H9 (cell line): ENCODE results near the gene OR1J1. TPM values are rescaled to one million over a fixed set of nuclear protein-coding genes. Genes with fewer than 3 reads are reported as not detected.

Experiments
- DNase-seq: peaks from one replicate; pipeline ENCODE4 v3.0.0-alpha.2; 2017
- H2AFZ ChIP-seq: one replicate; pipeline ENCODE4 v1.6.1; 2013; ENCODE audit warnings: mild to moderate bottlenecking, low read length, control low read depth, moderate library complexity
- H2AK5ac ChIP-seq: 2 replicates; pipeline ENCODE4 v1.6.1; 2013; ENCODE audit warnings: low read length, control low read depth, mixed read lengths; ENCODE audit not compliant: insufficient read length
- H2BK120ac ChIP-seq: one replicate; pipeline ENCODE4 v1.6.1; 2013; ENCODE audit warnings: low read depth, mild to moderate bottlenecking, low read length, control low read depth, inconsistent platforms; ENCODE audit not compliant: poor library complexity, severe bottlenecking
- H2BK12ac ChIP-seq: 2 replicates; pipeline ENCODE4 v1.6.1; 2013; ENCODE audit warnings: low read length, control low read depth, mixed read lengths, low read depth; ENCODE audit not compliant: insufficient read length
- H2BK15ac ChIP-seq: 2 replicates; pipeline ENCODE4 v1.6.1; 2013; ENCODE audit warnings: low read depth, low read length, control low read depth
- H2BK20ac ChIP-seq: one replicate; pipeline ENCODE4 v1.6.1; 2013; ENCODE audit warnings: low read depth, mild to moderate bottlenecking, low read length, control low read depth, inconsistent platforms; ENCODE audit not compliant: poor library complexity, severe bottlenecking
- H2BK5ac ChIP-seq: 2 replicates; pipeline ENCODE4 v1.6.1; 2013; ENCODE audit warnings: low read length, control low read depth, mixed read lengths; ENCODE audit not compliant: insufficient read length
- H3K14ac ChIP-seq: 2 replicates; pipeline ENCODE4 v1.6.1; 2013; ENCODE audit warnings: low read length, control low read depth; ENCODE audit not compliant: insufficient read depth
- H3K18ac ChIP-seq: 2 replicates; pipeline ENCODE4 v1.6.1; 2013; ENCODE audit warnings: low read depth, mild to moderate bottlenecking, mixed read lengths, low read length, control low read depth; ENCODE audit not compliant: insufficient read length
- H3K23ac ChIP-seq: 2 replicates; pipeline ENCODE4 v1.6.1; 2013; ENCODE audit warnings: low read length, control low read depth, mixed read lengths, low read depth; ENCODE audit not compliant: insufficient read length
- H3K23me2 ChIP-seq: 2 replicates; pipeline ENCODE4 v1.6.1; 2013; ENCODE audit warnings: low read depth, mild to moderate bottlenecking, mixed read lengths, low read length, control low read depth; ENCODE audit not compliant: insufficient read length, poor library complexity, severe bottlenecking
- H3K27ac ChIP-seq: 2 replicates; pipeline ENCODE4 v1.5.1; 2013; ENCODE audit warnings: low read length, control low read depth, mixed read lengths, low read depth; ENCODE audit not compliant: insufficient read length
- H3K27me3 ChIP-seq: 2 replicates; pipeline ENCODE4 v1.6.1; 2013; ENCODE audit warnings: low read length, control low read depth, inconsistent platforms; ENCODE audit not compliant: insufficient read depth
- H3K4ac ChIP-seq: 2 replicates; pipeline ENCODE4 v1.6.1; 2013; ENCODE audit warnings: low read depth, mild to moderate bottlenecking, control low read depth, inconsistent platforms, low read length, moderate library complexity
- H3K4me1 ChIP-seq: 2 replicates; pipeline ENCODE4 v1.6.1; 2013; ENCODE audit warnings: low read length, control low read depth, inconsistent platforms; ENCODE audit not compliant: insufficient read depth
- H3K4me2 ChIP-seq: 2 replicates; pipeline ENCODE4 v1.6.1; 2013; ENCODE audit warnings: low read length, control low read depth, mixed read lengths; ENCODE audit not compliant: insufficient read length, insufficient read depth
- H3K56ac ChIP-seq: 2 replicates; pipeline ENCODE4 v1.6.1; 2013; ENCODE audit warnings: low read depth, mild to moderate bottlenecking, mixed read lengths, low read length, control low read depth; ENCODE audit not compliant: insufficient read length
- H3K79me1 ChIP-seq: 2 replicates; pipeline ENCODE4 v1.6.1; 2013; ENCODE audit warnings: low read depth, mild to moderate bottlenecking, moderate library complexity, low read length, control low read depth, inconsistent platforms; ENCODE audit not compliant: insufficient read depth, poor library complexity, severe bottlenecking
- H3K79me2 ChIP-seq: 2 replicates; pipeline ENCODE4 v1.6.1; 2013; ENCODE audit warnings: low read length, control low read depth, inconsistent platforms; ENCODE audit not compliant: insufficient read depth
- H3K9ac ChIP-seq: 2 replicates; pipeline ENCODE4 v1.6.1; 2013; ENCODE audit warnings: low read length, control low read depth, mixed read lengths; ENCODE audit not compliant: insufficient read length; ENCODE audit errors: extremely low read depth
- H3K9me3 ChIP-seq: one replicate; pipeline ENCODE4 v1.6.1; 2013; ENCODE audit warnings: low read depth, low read length, inconsistent platforms; ENCODE audit not compliant: control insufficient read depth
- H3T11ph ChIP-seq: one replicate; pipeline ENCODE4 v1.6.1; 2013; ENCODE audit warnings: mild to moderate bottlenecking, low read length, control low read depth, inconsistent platforms
- H4K20me1 ChIP-seq: one replicate; pipeline ENCODE4 v1.6.1; 2013; ENCODE audit not compliant: control insufficient read depth, insufficient read length, insufficient read depth
- H4K5ac ChIP-seq: 2 replicates; pipeline ENCODE4 v1.6.1; 2013; ENCODE audit warnings: low read depth, mild to moderate bottlenecking, mixed read lengths, low read length, control low read depth; ENCODE audit not compliant: insufficient read length
- H4K8ac ChIP-seq: replicated peaks from 2 replicates; pipeline ENCODE4 v1.6.1; 2013; ENCODE audit warnings: low read length, control low read depth, mixed read lengths, low read depth; ENCODE audit not compliant: insufficient read length
- H4K91ac ChIP-seq: 2 replicates; pipeline ENCODE4 v1.6.1; 2013; ENCODE audit warnings: low read depth, mild to moderate bottlenecking, moderate library complexity, mixed read lengths, low read length, control low read depth; ENCODE audit not compliant: insufficient read length
- H3K27ac Mint-ChIP-seq, 3 experiments: 2 replicates in 2 of 3; 3 replicates in 1 of 3; pipeline ENCODE4 v1.8.0; 2020 to 2021; ENCODE audit warnings: mixed read lengths in 3 of 3, mild to moderate bottlenecking in 1 of 3, moderate library complexity in 1 of 3
- H3K27me3 Mint-ChIP-seq: 2 replicates; pipeline ENCODE4 v1.8.0; 2021; ENCODE audit warnings: low read depth, mild to moderate bottlenecking, moderate library complexity, mixed read lengths
- H3K36me3 Mint-ChIP-seq, 3 experiments: 2 replicates in 2 of 3; 3 replicates in 1 of 3; pipeline ENCODE4 v1.8.0; 2020 to 2021; ENCODE audit warnings: low read depth in 3 of 3, mixed read lengths in 3 of 3; ENCODE audit not compliant: insufficient read depth in 1 of 3
- H3K4me1 Mint-ChIP-seq, 2 experiments: 2 replicates each; pipeline ENCODE4 v1.8.0; 2020; ENCODE audit warnings: mixed read lengths in 2 of 2
- H3K4me3 Mint-ChIP-seq, 2 experiments: 2 replicates in 1 of 2; 3 replicates in 1 of 2; pipeline ENCODE4 v1.8.0; 2020 to 2021; ENCODE audit warnings: mild to moderate bottlenecking in 2 of 2, mixed read lengths in 2 of 2, moderate library complexity in 1 of 2
- H3K9me3 Mint-ChIP-seq, 2 experiments: 2 replicates in 1 of 2; 3 replicates in 1 of 2; pipeline ENCODE4 v1.8.0; 2020; ENCODE audit warnings: mild to moderate bottlenecking in 2 of 2, mixed read lengths in 2 of 2, moderate library complexity in 1 of 2
- WGBS: extraction: QIAGEN DNeasy Blood & Tissue Kit; methylation state at CpG from one replicate; pipeline ENCODE4 v1.1.7; 2013; ENCODE audit warnings: missing lambda C conversion rate, low lambda C conversion rate, mixed read lengths; ENCODE audit not compliant: insufficient read length; ENCODE audit errors: extremely low coverage; 5-methylcytosine and 5-hydroxymethylcytosine counted together
- long read RNA-seq: library from polyadenylated mRNA; unstranded; transcript quantifications from one replicate; pipeline ENCODE4 v2.0.0, GENCODE V29; 2020
- total RNA-seq: library from RNA; stranded (reverse); gene quantifications from 2 replicates; pipeline ENCODE4 v1.2.1, GENCODE V29; 2021
- TF ChIP-seq, protein P1 (sequence below): fragments of 200-600 bp; sonication (generic); conservative IDR thresholded peaks from 3 replicates; pipeline ENCODE4 v1.8.0; 2021; ENCODE audit warnings: antibody characterized with exemption, mild to moderate bottlenecking

Gene OR1J1, protein sequence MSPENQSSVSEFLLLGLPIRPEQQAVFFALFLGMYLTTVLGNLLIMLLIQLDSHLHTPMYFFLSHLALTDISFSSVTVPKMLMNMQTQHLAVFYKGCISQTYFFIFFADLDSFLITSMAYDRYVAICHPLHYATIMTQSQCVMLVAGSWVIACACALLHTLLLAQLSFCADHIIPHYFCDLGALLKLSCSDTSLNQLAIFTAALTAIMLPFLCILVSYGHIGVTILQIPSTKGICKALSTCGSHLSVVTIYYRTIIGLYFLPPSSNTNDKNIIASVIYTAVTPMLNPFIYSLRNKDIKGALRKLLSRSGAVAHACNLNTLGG
- total RNA-seq: not detected in 2 replicates
- long read RNA-seq: 0 reads

- no peak within 1 kb of the TSS for H3K56ac ChIP-seq
- no peak within 1 kb of the TSS for H2AK5ac ChIP-seq
- no peaks in the 10 kb centered on the region for H3K79me1 ChIP-seq
- H3K9me3 Mint-ChIP-seq: peaks cover 69 to 95% of the 10 kb centered on the region in 2 experiments
- H3K79me2 ChIP-seq: no peaks in the 10 kb centered on the region
- H3K18ac ChIP-seq: no peak within 1 kb of the TSS
- H3K23me2 ChIP-seq: no peaks in the 10 kb centered on the region
- no peaks in the 10 kb centered on the region for H4K20me1 ChIP-seq
- no peak within 1 kb of the TSS for H4K91ac ChIP-seq
- peaks cover 0 to 18% (median 0%) of the 10 kb centered on the region in 3 experiments; a peak in 3 of 7 replicates for H3K36me3 Mint-ChIP-seq
- no peak within 1 kb of the TSS for H3K14ac ChIP-seq
- WGBS: no CpG with 5 or more reads among the region's 6 CpGs
- no peak within 1 kb of the TSS for H3K27ac ChIP-seq
- H3K4me1 Mint-ChIP-seq: no peaks in the 10 kb centered on the region
- H3K4me1 ChIP-seq: no peaks in the 10 kb centered on the region
- TF ChIP-seq, protein P1, sequence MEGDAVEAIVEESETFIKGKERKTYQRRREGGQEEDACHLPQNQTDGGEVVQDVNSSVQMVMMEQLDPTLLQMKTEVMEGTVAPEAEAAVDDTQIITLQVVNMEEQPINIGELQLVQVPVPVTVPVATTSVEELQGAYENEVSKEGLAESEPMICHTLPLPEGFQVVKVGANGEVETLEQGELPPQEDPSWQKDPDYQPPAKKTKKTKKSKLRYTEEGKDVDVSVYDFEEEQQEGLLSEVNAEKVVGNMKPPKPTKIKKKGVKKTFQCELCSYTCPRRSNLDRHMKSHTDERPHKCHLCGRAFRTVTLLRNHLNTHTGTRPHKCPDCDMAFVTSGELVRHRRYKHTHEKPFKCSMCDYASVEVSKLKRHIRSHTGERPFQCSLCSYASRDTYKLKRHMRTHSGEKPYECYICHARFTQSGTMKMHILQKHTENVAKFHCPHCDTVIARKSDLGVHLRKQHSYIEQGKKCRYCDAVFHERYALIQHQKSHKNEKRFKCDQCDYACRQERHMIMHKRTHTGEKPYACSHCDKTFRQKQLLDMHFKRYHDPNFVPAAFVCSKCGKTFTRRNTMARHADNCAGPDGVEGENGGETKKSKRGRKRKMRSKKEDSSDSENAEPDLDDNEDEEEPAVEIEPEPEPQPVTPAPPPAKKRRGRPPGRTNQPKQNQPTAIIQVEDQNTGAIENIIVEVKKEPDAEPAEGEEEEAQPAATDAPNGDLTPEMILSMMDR: no peak
- no peak within 1 kb of the TSS for H2BK12ac ChIP-seq
- DNase-seq: no peak
- H3K4me2 ChIP-seq: no peak within 1 kb of the TSS
- H3K27me3 Mint-ChIP-seq: peaks cover 8% of the 10 kb centered on the region; the same call in 1 of the 2 replicates
- no peak within 1 kb of the TSS for H4K8ac ChIP-seq
- no peak within 1 kb of the TSS for H2BK15ac ChIP-seq
- H3K9me3 ChIP-seq: peaks cover 28% of the 10 kb centered on the region
- H3K23ac ChIP-seq: no peak within 1 kb of the TSS
- no peak within 1 kb of the TSS for H3K27ac Mint-ChIP-seq
- no peaks in the 10 kb centered on the region for H3K27me3 ChIP-seq
- no peak within 1 kb of the TSS for H3T11ph ChIP-seq
- H3K4ac ChIP-seq: no peak within 1 kb of the TSS
- H2BK20ac ChIP-seq: no peak within 1 kb of the TSS
- no peak within 1 kb of the TSS for H2BK120ac ChIP-seq
- no peak within 1 kb of the TSS for H2AFZ ChIP-seq
- no peak within 1 kb of the TSS for H4K5ac ChIP-seq
- H2BK5ac ChIP-seq: no peak within 1 kb of the TSS
- H3K9ac ChIP-seq: no peak within 1 kb of the TSS
- no peak within 1 kb of the TSS for H3K4me3 Mint-ChIP-seq
Measured at GRCh38 chr9:122477826-122478225, at the start of gene OR1J1. Gene OR1J1 (minus strand): TSS chr9:122477926. CDS start chr9:122477926, 0 bp downstream.
